ENCODE results near the gene IFIT3. TPM values are rescaled to one million over a fixed set of nuclear protein-coding genes. Genes with fewer than 3 reads are reported as not detected.

IFIT3 gene
- total RNA-seq, 1 donor from 2014 or later: 1.9 TPM

GRCh38 chr10:89357975-89358374 is 30.2 kb downstream of the IFIT3 start:
- no peak overlapping the region for H3K27ac ChIP-seq
- H3K9me3 ChIP-seq: no peaks in the 10 kb centered on the region
- H3K4me3 ChIP-seq: no peak overlapping the region
- no peaks in the 10 kb centered on the region for H3K4me1 ChIP-seq
- no peaks in the 10 kb centered on the region for H3K36me3 ChIP-seq
- no peaks in the 10 kb centered on the region for H3K27me3 ChIP-seq
- no peak for DNase-seq (ENCODE audit: low spot score in 2 of 2)
- TF ChIP-seq CTCF (IDR thresholded peaks at IDR 0.05): no peak
- intact Hi-C loops (cut with DNase I): no loop called here

GRCh38 chr10:89360157-89360556 is 32.4 kb downstream of the IFIT3 start:
- Histone ChIP-seq H3K27me3 (no peaks in the 10 kb centered on the region), H3K36me3 (no peaks in the 10 kb centered on the region), H3K9me3 (no peaks in the 10 kb centered on the region), H3K27ac (no peak overlapping the region), H3K4me3 (no peak overlapping the region), H3K4me1 (peaks cover 0 to 7% of the 10 kb centered on the region in 2 donors)
- TF ChIP-seq CTCF (IDR thresholded peaks at IDR 0.05): no peak
- intact Hi-C loops (cut with DNase I): no loop called here
- DNase-seq (ENCODE audit: low spot score in 2 of 2): no peak

GRCh38 chr10:89362929-89363328 is 35.1 kb downstream of the IFIT3 start:
- peaks cover 0 to 14% of the 10 kb centered on the region in 2 donors for H3K4me1 ChIP-seq
- no peak overlapping the region for H3K27ac ChIP-seq
- no peaks in the 10 kb centered on the region for H3K9me3 ChIP-seq
- TF ChIP-seq CTCF (IDR thresholded peaks at IDR 0.05): no peak
- no peak overlapping the region for H3K4me3 ChIP-seq
- no peaks in the 10 kb centered on the region for H3K36me3 ChIP-seq
- DNase-seq (ENCODE audit: low spot score in 2 of 2): no peak
- intact Hi-C loops (cut with DNase I): no loop called here
- no peaks in the 10 kb centered on the region for H3K27me3 ChIP-seq

GRCh38 chr10:89363729-89364442 is 36.1 kb downstream of the IFIT3 start:
- no peak for TF ChIP-seq CTCF (IDR thresholded peaks at IDR 0.05)
- Histone ChIP-seq H3K9me3 (no peaks in the 10 kb centered on the region), H3K4me3 (no peak overlapping the region), H3K4me1 (peaks cover 0 to 18% of the 10 kb centered on the region in 2 donors), H3K36me3 (no peaks in the 10 kb centered on the region), H3K27me3 (no peaks in the 10 kb centered on the region), H3K27ac (peak overlapping the region in 1 of 2 donors; percentile 45)
- no peak for DNase-seq (ENCODE audit: low spot score in 2 of 2)
- intact Hi-C loops (cut with DNase I): no loop called here

GRCh38 chr10:89364531-89364930 is 36.7 kb downstream of the IFIT3 start:
- intact Hi-C loops (cut with DNase I): no loop called here
- no peaks in the 10 kb centered on the region for H3K36me3 ChIP-seq
- no peaks in the 10 kb centered on the region for H3K9me3 ChIP-seq
- peaks cover 3 to 23% of the 10 kb centered on the region in 2 donors for H3K4me1 ChIP-seq
- peak overlapping the region in 1 of 2 donors; percentile 45 for H3K27ac ChIP-seq
- no peak overlapping the region for H3K4me3 ChIP-seq
- TF ChIP-seq CTCF (IDR thresholded peaks at IDR 0.05): no peak
- no peaks in the 10 kb centered on the region for H3K27me3 ChIP-seq
- DNase-seq (ENCODE audit: low spot score in 2 of 2): no peak

Data from ascending aorta (tissue), 2 donors.